ENCODE data around the gene GNGT1.

Gene GNGT1

GRCh38 chr7:93943816-93944540 lies 37.6 kb downstream of the GNGT1 start:
- no peak for DNase-seq

GRCh38 chr7:93944673-93945072 lies 38.3 kb downstream of the GNGT1 start:
- DNase-seq = no peak

- DNase-seq = no peak
Observed at GRCh38 chr7:93945083-93945482, 38.7 kb downstream of the GNGT1 start.

GRCh38 chr7:93945756-93946535 lies 39.6 kb downstream of the GNGT1 start:
- no peak for DNase-seq

GRCh38 chr7:93948106-93948505 lies 41.7 kb downstream of the GNGT1 start:
- DNase-seq = no peak

DNA sequence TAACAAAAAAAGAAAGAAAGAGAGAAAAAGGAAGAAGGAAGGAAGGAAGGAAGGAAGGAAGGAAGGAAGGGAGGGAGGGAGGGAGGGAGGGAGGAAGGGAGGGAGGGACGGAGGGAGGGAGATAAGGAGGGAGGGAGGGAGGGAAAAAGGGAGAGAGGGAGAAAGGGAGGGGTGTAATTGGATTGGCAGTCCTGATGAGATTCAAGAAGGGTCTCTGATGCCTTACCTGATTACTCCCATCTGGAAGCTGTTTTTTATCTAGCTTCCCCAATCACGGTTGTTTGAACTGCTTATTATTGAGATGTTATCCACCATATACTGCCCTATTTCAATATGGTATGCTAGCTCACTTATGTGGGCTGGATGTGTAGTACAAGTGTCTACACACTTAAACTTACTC lies 42.5 kb downstream of the GNGT1 start:
- DNase-seq = no peak

- no peak for DNase-seq
Observed at GRCh38 chr7:93949423-93949822, 43.1 kb downstream of the GNGT1 start.

GRCh38 chr7:93955304-93955703 lies 48.9 kb downstream of the GNGT1 start:
- DNase-seq = no peak

DNA sequence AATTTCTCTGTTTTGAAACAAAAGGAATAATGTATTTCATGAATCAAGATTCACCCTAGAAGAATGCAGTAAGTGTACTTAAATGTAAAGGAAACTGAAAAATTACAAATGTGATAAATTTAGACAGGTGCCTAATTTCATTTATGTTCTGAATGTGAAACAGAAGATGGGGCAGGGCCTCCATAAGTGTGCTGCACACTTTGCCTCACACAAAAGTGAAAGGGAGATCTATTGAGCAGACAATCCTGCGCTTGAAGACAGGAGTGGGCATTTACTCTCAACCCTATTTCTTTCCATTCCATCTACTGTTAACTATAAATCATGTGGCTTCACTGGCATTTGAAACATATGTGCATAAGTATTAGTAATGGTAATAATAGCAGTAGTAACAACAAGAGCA lies 51.4 kb downstream of the GNGT1 start:
- DNase-seq = no peak

- DNase-seq = no peak
Observed at GRCh38 chr7:93958216-93958615, 51.8 kb downstream of the GNGT1 start.

GRCh38 chr7:93958651-93959050 lies 52.3 kb downstream of the GNGT1 start:
- DNase-seq = no peak

Data from activated CD4-positive, alpha-beta T cell treated with anti-CD3 and anti-CD28 coated beads, Interleukin-2, Interleukin-6, amounts not matched to agents 100 ng/mL and 50 ng/mL, durations not matched to agents 16 hours and 8 hours (primary cell).